Measurements from ENCODE around the gene HIVEP1. TPM values are rescaled to one million over a fixed set of nuclear protein-coding genes. Genes with fewer than 3 reads are reported as not detected.

Gene HIVEP1
- total RNA-seq (ENCODE audit: low replicate concordance) = 37.4 and 52.3 TPM in 2 replicates
- long read RNA-seq, transcript HIVEP1-207 (4 exons, 579 nt) = major isoform, 6 of 24 reads
- long read RNA-seq, partial matches to known transcripts = 10 of 24 reads
- long read RNA-seq, other reads (novel, unspliced or antisense) = 6 of 24 reads

- Mint-ChIP-seq H3K36me3 (peaks cover 20% of the 10 kb centered on the region), H3K9me3 (peaks cover 7% of the 10 kb centered on the region), H3K27ac (peak within 1 kb of the TSS; percentile 96), H3K27me3 (peaks cover 4% of the 10 kb centered on the region), H3K4me3 (peak within 1 kb of the TSS; percentile 91), H3K4me1 (ENCODE audit: unreplicated experiment) (peaks cover 32% of the 10 kb centered on the region)
- no peak for TF ChIP-seq CTCF (conservative IDR thresholded peaks at IDR 0.05)
- DNase-seq (ENCODE audit: extremely low spot score, unreplicated experiment) = peak; percentile 74
These were observed at the start of gene HIVEP1 for GRCh38 chr6:12012038-12012557. TSS of gene HIVEP1 (plus strand) at chr6:12012312. CDS start at chr6:12015629, 3,317 bp downstream.

- Mint-ChIP-seq H3K27me3 (no peaks in the 10 kb centered on the region), H3K27ac (no peak overlapping the region), H3K9me3 (peaks cover 4% of the 10 kb centered on the region), H3K36me3 (no peaks in the 10 kb centered on the region), H3K4me3 (no peak overlapping the region), H3K4me1 (ENCODE audit: unreplicated experiment) (no peaks in the 10 kb centered on the region)
- DNase-seq (ENCODE audit: extremely low spot score, unreplicated experiment) = no peak
- TF ChIP-seq CTCF (conservative IDR thresholded peaks at IDR 0.05) = no peak
These were observed 48.2 kb upstream of the HIVEP1 start for GRCh38 chr6:11963756-11964500.

- Mint-ChIP-seq H3K4me3 (no peak overlapping the region), H3K27ac (no peak overlapping the region), H3K4me1 (ENCODE audit: unreplicated experiment) (no peaks in the 10 kb centered on the region), H3K9me3 (peaks cover 4% of the 10 kb centered on the region), H3K27me3 (no peaks in the 10 kb centered on the region), H3K36me3 (no peaks in the 10 kb centered on the region)
- DNase-seq (ENCODE audit: extremely low spot score, unreplicated experiment) = no peak
- TF ChIP-seq CTCF (conservative IDR thresholded peaks at IDR 0.05) = no peak
These were observed 47.3 kb upstream of the HIVEP1 start for GRCh38 chr6:11964729-11965335.

GRCh38 chr6:11965499-11965898, 46.6 kb upstream of the HIVEP1 start:
- no peaks in the 10 kb centered on the region for H3K36me3 Mint-ChIP-seq
- no peaks in the 10 kb centered on the region for H3K4me1 Mint-ChIP-seq (ENCODE audit: unreplicated experiment)
- no peak overlapping the region for H3K27ac Mint-ChIP-seq

More at GRCh38 chr6:11965499-11965898, 46.6 kb upstream of the HIVEP1 start:
- Mint-ChIP-seq H3K27me3 (no peaks in the 10 kb centered on the region), H3K4me3 (no peak overlapping the region), H3K9me3 (peaks cover 4% of the 10 kb centered on the region)
- TF ChIP-seq CTCF (conservative IDR thresholded peaks at IDR 0.05) = no peak
- DNase-seq (ENCODE audit: extremely low spot score, unreplicated experiment) = no peak
